HFF-Myc (cell line): ENCODE results near the gene THPO.

Source experiments
- DNase-seq: peaks from one replicate; pipeline ENCODE4 v3.0.0-alpha.2; 2011; ENCODE audit warnings: low read depth; ENCODE audit errors: extremely low read depth
- H3K4me3 ChIP-seq: replicated peaks from 2 replicates; pipeline ENCODE4 v1.5.1; 2011; ENCODE audit warnings: low read depth, mild to moderate bottlenecking, control low read depth, low read length
- TF ChIP-seq, protein P1 (sequence below): IDR thresholded peaks from 2 replicates; pipeline ENCODE4 v1.5.1; 2012; ENCODE audit warnings: mild to moderate bottlenecking, low read depth, low read length, control low read depth; ENCODE audit errors: missing control alignments

Gene THPO

DNA sequence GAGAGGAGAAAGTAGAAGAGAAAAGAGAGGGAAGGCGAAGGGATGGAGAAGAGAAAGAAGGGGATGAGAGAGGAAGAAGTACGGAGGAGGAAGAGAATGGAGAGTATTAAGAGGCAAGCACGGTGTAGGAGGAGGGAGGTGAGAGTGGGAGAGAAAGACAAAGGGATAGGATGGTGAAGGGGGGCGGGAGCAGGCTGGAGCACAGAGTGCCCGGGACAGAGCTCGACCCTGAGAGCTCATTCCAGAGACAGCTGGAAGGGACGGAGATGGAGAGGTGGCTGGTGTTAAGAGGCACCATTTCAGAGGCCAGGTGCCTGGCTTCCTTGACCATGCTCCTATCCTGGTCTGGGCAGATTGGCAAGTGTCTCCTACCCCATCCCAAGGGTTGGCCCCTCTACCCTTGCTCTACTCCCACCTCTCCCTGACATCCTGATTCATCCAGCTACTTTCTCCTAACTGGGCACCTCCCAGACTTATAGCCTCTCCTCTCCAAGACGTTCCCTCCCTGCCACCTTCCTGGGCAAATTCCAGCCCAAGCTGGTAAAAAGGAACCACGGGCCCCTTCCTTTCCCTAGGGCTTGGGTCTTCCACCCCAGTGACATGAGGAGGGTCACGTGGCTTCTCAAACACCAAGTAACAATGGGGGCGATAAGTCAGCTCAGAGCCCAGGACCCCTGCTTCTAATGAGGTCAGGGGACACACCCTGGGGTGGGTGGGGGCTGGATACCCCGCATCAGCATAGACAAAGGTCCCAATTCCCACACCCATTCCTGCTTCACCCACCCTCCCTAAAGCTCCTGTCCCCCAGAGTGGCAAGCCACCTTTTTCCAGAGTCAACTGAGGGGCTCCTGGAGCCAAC lies 17.7 kb downstream of the THPO start:
- peak overlapping the region; percentile 71 for H3K4me3 ChIP-seq
- no peak for DNase-seq
- TF ChIP-seq, protein P1, sequence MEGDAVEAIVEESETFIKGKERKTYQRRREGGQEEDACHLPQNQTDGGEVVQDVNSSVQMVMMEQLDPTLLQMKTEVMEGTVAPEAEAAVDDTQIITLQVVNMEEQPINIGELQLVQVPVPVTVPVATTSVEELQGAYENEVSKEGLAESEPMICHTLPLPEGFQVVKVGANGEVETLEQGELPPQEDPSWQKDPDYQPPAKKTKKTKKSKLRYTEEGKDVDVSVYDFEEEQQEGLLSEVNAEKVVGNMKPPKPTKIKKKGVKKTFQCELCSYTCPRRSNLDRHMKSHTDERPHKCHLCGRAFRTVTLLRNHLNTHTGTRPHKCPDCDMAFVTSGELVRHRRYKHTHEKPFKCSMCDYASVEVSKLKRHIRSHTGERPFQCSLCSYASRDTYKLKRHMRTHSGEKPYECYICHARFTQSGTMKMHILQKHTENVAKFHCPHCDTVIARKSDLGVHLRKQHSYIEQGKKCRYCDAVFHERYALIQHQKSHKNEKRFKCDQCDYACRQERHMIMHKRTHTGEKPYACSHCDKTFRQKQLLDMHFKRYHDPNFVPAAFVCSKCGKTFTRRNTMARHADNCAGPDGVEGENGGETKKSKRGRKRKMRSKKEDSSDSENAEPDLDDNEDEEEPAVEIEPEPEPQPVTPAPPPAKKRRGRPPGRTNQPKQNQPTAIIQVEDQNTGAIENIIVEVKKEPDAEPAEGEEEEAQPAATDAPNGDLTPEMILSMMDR: no peak

DNA sequence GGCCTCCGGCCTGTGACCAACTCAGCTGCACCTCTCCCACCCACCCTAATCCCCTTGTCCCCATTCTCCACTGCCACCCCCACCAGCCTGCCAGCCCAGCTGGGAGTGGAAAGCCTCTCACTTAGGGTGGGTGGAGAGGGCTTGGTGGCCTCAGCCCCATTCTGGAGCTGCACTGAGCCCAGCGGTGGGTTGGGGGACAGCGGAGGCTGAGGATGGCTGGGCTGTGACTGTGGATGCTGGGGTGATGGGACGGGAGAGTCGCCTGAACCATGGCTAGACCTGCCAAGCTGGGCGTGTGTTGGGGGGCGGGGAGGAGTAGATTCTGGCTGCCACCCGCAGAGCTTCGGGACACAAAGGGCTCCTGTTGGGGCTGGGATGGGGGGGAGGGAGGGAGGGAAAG lies 18.4 kb downstream of the THPO start:
- peak overlapping the region; percentile 71 for H3K4me3 ChIP-seq
- TF ChIP-seq, protein P1: no peak

DNA sequence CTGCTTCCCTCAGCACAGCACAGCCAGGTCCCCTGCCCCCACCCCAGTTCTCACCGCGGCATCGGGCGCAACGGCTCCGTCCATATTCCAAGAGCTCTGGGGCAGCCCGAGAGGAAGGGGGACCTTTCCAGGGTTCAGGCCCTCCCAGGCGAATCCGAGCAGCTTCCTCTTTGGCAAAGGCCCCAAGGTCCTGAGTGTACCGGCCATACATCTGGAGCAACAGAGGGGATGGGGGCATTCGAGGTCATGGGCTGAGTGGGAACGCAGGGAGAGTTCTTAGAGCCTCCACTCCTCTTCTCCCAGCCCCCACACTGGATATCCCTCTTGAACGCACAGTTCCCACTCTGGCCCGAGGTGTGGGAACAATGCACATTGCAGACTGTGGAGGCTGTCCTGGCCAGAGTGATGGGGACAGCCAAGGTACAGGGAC lies 19.1 kb downstream of the THPO start:
- DNase-seq: no peak
- H3K4me3 ChIP-seq: no peak overlapping the region
- TF ChIP-seq, protein P1: no peak

More for the DNA sequence above, 18.4 kb downstream of the THPO start:
- no peak for DNase-seq

DNA sequence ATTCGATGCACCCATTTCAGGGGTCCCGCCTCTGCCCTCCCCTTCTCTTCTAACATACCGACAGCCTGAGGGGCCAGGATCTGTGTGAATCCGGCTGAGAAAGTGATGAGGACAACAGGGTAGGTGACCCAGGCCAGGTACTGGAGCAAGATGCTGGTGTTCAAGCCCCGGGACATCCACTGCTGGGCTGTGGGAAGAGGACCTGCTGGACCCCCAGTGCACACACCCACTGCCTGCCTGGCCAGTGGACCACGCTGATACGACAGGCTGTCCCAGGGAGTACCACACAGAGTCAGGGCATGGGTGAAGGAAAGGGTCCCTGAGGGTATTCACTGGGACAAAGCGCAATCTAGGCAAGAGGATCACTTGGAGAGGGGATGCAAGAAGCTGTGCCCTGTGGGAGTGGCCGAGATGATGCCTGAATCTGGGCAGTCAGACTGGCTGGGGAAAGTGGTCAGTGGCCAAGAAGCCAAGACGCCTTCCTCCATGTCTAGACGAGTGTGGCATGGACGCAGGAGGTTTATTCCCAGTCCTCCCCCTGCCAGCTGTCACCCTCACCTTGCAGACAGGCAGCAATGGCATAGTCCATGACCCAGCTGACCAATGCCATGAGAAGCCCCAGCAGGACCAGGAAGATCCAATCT lies 19.8 kb downstream of the THPO start:
- DNase-seq: no peak
- H3K4me3 ChIP-seq: no peak overlapping the region
- TF ChIP-seq, protein P1: no peak

DNA sequence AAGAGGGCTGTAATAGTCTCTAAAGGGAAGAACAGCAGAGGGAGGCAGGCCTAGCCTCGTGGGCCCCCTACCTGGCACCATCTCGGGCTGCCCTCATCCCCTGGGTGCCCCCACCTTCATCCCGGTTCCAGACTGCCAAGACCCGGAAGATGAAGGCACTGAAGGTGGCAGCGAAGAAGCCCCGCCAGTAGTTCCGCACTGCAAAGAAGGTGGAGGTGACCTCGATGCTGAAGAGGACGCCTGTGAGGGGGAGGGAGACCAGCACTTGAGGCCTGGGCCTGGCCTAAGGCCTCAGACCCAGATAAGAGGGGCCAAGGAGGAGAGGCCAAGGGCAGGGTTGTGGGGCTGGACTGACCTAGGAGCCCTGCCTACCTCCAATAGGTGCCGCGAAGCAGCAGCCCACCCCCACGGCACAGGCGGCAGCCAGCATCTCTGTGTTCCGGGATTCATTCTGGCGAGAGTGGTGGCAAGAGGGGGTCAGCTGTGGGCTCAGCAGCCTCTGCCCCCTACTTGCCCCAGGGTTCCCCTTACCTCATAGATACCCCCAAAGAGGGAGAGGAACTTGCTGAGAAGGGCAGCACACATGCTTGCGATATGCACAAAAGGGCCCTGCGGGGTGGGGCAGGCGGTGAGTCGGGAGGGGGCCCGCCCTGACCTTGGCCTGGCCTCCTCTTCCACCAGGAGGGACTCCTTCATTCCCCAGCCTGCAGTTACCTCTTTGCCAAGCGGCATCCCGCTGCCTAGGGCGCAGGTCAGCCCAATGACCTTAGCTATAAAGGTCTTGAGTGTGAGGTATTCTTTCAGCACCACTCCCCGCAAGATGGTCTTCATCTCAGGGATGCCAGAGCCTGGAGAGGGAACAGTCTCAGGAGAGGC lies 20.5 kb downstream of the THPO start:
- no peak for DNase-seq
- H3K4me3 ChIP-seq: no peak overlapping the region
- TF ChIP-seq, protein P1: no peak

DNA sequence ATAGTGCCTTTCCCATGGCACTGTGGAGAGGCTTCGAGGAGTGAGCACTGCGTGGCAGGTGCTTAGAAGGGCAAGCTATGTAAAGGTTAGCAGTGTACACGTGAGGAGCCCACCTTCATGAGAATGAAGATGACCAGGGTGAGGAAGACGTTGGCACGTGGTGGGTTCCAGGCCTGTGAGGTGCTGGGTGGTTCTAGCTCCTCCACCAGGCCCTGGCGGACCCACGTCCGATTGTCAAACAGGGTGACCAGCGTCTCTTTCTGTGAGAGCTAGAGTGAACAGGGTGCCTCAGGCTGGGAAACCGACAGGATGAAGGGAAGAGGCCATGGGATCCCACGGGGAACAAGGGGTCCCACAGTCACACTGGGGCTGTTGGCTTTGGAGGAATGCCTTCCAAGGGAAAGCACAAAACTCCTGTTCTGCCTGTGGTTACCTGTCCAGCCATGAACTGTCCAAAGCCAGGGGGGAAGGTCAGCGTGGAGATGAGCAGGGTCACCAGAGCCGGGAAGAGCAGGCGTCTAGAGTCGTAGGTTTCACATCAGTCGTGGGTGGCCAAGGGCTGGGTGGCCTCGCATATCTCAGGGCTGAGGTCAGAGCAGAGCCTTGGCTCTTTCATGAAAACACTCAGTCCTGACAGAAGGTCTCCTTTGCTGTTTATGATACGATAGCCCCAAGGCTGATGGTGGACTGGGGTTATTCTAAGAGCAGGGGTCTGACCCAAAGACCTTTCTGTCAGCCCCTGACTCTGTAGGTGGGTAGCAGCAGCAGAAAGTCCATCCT lies 22.6 kb downstream of the THPO start:
- H3K4me3 ChIP-seq: no peak overlapping the region
- no peak for DNase-seq
- TF ChIP-seq, protein P1: no peak
